SU-DHL-6 (cell line): ENCODE results near the gene ARSB.

Experiments used
- EZH2phosphoT487 ChIP-seq: fragments of 200-600 bp; sonication (generic), shearing (Covaris generic); conservative IDR thresholded peaks from 2 replicates; pipeline ENCODE4 v1.6.1; 2018; ENCODE audit warnings: mild to moderate bottlenecking, antibody characterized with exemption, low read length, moderate library complexity, mixed read lengths
- TF ChIP-seq, protein P1 (sequence below): fragments of 200-600 bp; sonication (generic); IDR thresholded peaks from one replicate; pipeline ENCODE4 v1.5.1; 2017; ENCODE audit warnings: antibody characterized with exemption, mild to moderate bottlenecking, low read length, moderate library complexity; ENCODE audit not compliant: insufficient read depth, poor library complexity, severe bottlenecking

DNA sequence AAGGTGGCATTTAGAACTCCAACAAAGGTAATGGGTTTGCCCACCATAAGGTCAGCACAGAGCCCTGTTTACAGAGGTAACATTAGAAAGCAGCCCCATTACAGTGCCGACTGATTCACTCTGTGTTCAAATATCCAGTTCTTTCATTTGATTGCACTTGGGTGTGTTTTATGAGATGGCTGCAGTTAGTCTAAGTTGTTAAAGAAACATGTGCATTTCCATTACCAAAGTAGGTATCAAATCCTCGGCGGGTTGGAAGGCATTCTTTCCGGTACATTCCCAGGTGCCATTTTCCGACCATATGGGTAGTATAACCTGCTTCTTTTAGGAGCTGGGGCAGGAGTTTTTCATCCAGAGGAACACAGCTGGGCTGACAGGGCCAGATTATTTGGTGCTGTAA lies 16.3 kb downstream of the ARSB start:
- TF ChIP-seq, protein P1, sequence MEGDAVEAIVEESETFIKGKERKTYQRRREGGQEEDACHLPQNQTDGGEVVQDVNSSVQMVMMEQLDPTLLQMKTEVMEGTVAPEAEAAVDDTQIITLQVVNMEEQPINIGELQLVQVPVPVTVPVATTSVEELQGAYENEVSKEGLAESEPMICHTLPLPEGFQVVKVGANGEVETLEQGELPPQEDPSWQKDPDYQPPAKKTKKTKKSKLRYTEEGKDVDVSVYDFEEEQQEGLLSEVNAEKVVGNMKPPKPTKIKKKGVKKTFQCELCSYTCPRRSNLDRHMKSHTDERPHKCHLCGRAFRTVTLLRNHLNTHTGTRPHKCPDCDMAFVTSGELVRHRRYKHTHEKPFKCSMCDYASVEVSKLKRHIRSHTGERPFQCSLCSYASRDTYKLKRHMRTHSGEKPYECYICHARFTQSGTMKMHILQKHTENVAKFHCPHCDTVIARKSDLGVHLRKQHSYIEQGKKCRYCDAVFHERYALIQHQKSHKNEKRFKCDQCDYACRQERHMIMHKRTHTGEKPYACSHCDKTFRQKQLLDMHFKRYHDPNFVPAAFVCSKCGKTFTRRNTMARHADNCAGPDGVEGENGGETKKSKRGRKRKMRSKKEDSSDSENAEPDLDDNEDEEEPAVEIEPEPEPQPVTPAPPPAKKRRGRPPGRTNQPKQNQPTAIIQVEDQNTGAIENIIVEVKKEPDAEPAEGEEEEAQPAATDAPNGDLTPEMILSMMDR = no peak
- no peak for TF ChIP-seq EZH2phosphoT487
